MCF 10A (cell line): Measurements from ENCODE around the gene EPHA4. TPM values are rescaled to one million over a fixed set of nuclear protein-coding genes. Genes with fewer than 3 reads are reported as not detected.

Source experiments
- BruUV-seq: library from RNA; stranded (reverse); fragments of 400-500 nt; replicated peaks from 2 replicates; lab custom pipeline; 2021; lab: Mats Ljungman, UMichigan
- CTCF ChIA-PET: fragments of 300-600 bp; sonication (Branson Sonifier 250); formaldehyde crosslinking; extraction: SDS; loops from one replicate; lab custom pipeline; 2021; ENCODE audit warnings: antibody characterized with exemption, inconsistent platforms; lab: Yijun Ruan, JAX
- POLR2A ChIA-PET: fragments of 300-600, 350-650 bp; sonication (Branson Sonifier 250); formaldehyde crosslinking; extraction: SDS; loops from one replicate; lab custom pipeline; 2020; ENCODE audit warnings: antibody characterized with exemption, inconsistent platforms; lab: Yijun Ruan, JAX
- DNase-seq: peaks from one replicate; pipeline ENCODE4 v3.0.0-alpha.2; 2018; ENCODE audit not compliant: unreplicated experiment
- H3K27ac Mint-ChIP-seq: one replicate; pipeline ENCODE4 v1.8.0; 2022; ENCODE audit warnings: mild to moderate bottlenecking, low read depth, mixed read lengths; ENCODE audit not compliant: unreplicated experiment
- H3K27me3 Mint-ChIP-seq: one replicate; pipeline ENCODE4 v1.8.0; 2022; ENCODE audit warnings: mixed read lengths; ENCODE audit not compliant: insufficient read depth, unreplicated experiment
- H3K36me3 Mint-ChIP-seq: one replicate; pipeline ENCODE4 v1.8.0; 2022; ENCODE audit warnings: mild to moderate bottlenecking, moderate library complexity, mixed read lengths; ENCODE audit not compliant: insufficient read depth, unreplicated experiment
- H3K4me1 Mint-ChIP-seq: one replicate; pipeline ENCODE4 v1.8.0; 2022; ENCODE audit warnings: mixed read lengths; ENCODE audit not compliant: insufficient read depth, unreplicated experiment
- H3K4me3 Mint-ChIP-seq: one replicate; pipeline ENCODE4 v1.8.0; 2022; ENCODE audit warnings: mild to moderate bottlenecking, moderate library complexity, mixed read lengths; ENCODE audit not compliant: unreplicated experiment
- H3K9me3 Mint-ChIP-seq: one replicate; pipeline ENCODE4 v1.8.0; 2022; ENCODE audit warnings: mixed read lengths; ENCODE audit not compliant: unreplicated experiment
- CTCF ChIP-seq: fragments of 200-600 bp; IDR thresholded peaks from one replicate; pipeline ENCODE4 v1.8.0; 2022; ENCODE audit warnings: antibody characterized with exemption, mild to moderate bottlenecking; ENCODE audit not compliant: unreplicated experiment
- intact Hi-C: fragments of 100-400 bp; cut with micrococcal nuclease; formaldehyde crosslinking; loops from 2 replicates; pipeline ENCODE4 v1.14.1; 2022
- total RNA-seq: library from RNA; stranded (reverse); gene quantifications from 2 replicates; pipeline ENCODE4 v1.2.3, GENCODE V29; 2022

The EPHA4 gene
- total RNA-seq, 1 experiment from 2014 or later = 2.0 TPM

- no peaks in the 10 kb centered on the region for H3K27me3 Mint-ChIP-seq
- BruUV-seq = no TSS peak
- H3K4me3 Mint-ChIP-seq = no peak overlapping the region
- H3K27ac Mint-ChIP-seq = no peak overlapping the region
- DNase-seq = no peak
- CTCF ChIA-PET = no interaction called here
- TF ChIP-seq CTCF = no peak
- POLR2A ChIA-PET = no interaction called here
- no peaks in the 10 kb centered on the region for H3K36me3 Mint-ChIP-seq
- no peaks in the 10 kb centered on the region for H3K4me1 Mint-ChIP-seq
- peaks cover 13% of the 10 kb centered on the region for H3K9me3 Mint-ChIP-seq
- intact Hi-C loops = no loop called here
These were observed 164.3 kb downstream of the EPHA4 start for GRCh38 chr2:221407765-221408164.

GRCh38 chr2:221405521-221405920 lies 166.6 kb downstream of the EPHA4 start:
- BruUV-seq = no TSS peak
- H3K4me3 Mint-ChIP-seq = no peak overlapping the region
- no peak for TF ChIP-seq CTCF
- peaks cover 13% of the 10 kb centered on the region for H3K9me3 Mint-ChIP-seq
- ChIA-PET CTCF (no interaction called here), POLR2A (no interaction called here)
- H3K36me3 Mint-ChIP-seq = no peaks in the 10 kb centered on the region
- intact Hi-C loops = no loop called here
- H3K27me3 Mint-ChIP-seq = no peaks in the 10 kb centered on the region
- DNase-seq = no peak
- no peak overlapping the region for H3K27ac Mint-ChIP-seq
- H3K4me1 Mint-ChIP-seq = no peaks in the 10 kb centered on the region

GRCh38 chr2:221402072-221402471 lies 170.0 kb downstream of the EPHA4 start:
- H3K36me3 Mint-ChIP-seq = no peaks in the 10 kb centered on the region
- H3K27me3 Mint-ChIP-seq = no peaks in the 10 kb centered on the region
- no peak for TF ChIP-seq CTCF
- DNase-seq = no peak
- peaks cover 16% of the 10 kb centered on the region for H3K9me3 Mint-ChIP-seq
- no peak overlapping the region for H3K4me3 Mint-ChIP-seq
- no TSS peak for BruUV-seq
- intact Hi-C loops = no loop called here
- H3K4me1 Mint-ChIP-seq = no peaks in the 10 kb centered on the region
- ChIA-PET POLR2A (interaction anchor here (0.6 kb wide), 1 partner anchor 335 kb away, joined by 3 read pairs; no protein-coding TSS in a partner anchor), CTCF (no interaction called here)
- H3K27ac Mint-ChIP-seq = no peak overlapping the region

- no peak overlapping the region for H3K27ac Mint-ChIP-seq
- DNase-seq = no peak
- BruUV-seq = no TSS peak
- CTCF ChIA-PET = no interaction called here
- H3K4me1 Mint-ChIP-seq = no peaks in the 10 kb centered on the region
- POLR2A ChIA-PET = no interaction called here
- no peaks in the 10 kb centered on the region for H3K27me3 Mint-ChIP-seq
- H3K9me3 Mint-ChIP-seq = peaks cover 5% of the 10 kb centered on the region
- intact Hi-C loops = no loop called here
- no peak for TF ChIP-seq CTCF
- no peak overlapping the region for H3K4me3 Mint-ChIP-seq
- H3K36me3 Mint-ChIP-seq = no peaks in the 10 kb centered on the region
These were observed 171.7 kb downstream of the EPHA4 start for GRCh38 chr2:221400411-221400810.
